GM19099 (cell line): ENCODE results near the gene C10orf88.

Experiments used
- POLR2A ChIP-seq: IDR thresholded peaks from 3 replicates; pipeline ENCODE4 v1.6.1; 2011; ENCODE audit warnings: low read depth; ENCODE audit not compliant: insufficient read length; ENCODE audit errors: extremely low read depth

C10orf88 gene

GRCh38 chr10:122911889-122912484 lies 42.0 kb downstream of the C10orf88 start:
- no peak for TF ChIP-seq POLR2A

DNA sequence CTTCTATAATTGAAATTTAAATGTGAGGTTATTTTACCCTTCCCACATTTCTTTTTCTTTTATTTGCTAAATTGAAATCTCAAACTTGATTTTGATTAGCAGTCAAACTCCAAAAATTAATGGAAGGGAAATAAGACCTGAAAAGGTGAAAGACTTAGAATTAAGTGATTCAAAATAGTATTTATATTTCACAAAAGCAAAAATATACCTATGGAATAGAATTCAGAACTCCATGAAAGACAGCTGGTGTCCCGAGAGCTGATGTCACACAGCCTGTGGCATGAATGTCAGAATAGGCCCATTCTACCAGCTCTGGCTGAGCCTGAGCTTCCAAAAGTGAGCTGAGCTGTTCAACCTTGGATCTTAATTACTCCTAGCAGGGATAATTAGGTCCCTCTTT lies 43.7 kb downstream of the C10orf88 start, which contains the start of gene FAM24A:
Gene FAM24A (plus strand): TSS at position 301 of the 400 bp plus-strand sequence. CDS start 1,025 bp downstream, outside the sequence.
- no peak for TF ChIP-seq POLR2A

DNA sequence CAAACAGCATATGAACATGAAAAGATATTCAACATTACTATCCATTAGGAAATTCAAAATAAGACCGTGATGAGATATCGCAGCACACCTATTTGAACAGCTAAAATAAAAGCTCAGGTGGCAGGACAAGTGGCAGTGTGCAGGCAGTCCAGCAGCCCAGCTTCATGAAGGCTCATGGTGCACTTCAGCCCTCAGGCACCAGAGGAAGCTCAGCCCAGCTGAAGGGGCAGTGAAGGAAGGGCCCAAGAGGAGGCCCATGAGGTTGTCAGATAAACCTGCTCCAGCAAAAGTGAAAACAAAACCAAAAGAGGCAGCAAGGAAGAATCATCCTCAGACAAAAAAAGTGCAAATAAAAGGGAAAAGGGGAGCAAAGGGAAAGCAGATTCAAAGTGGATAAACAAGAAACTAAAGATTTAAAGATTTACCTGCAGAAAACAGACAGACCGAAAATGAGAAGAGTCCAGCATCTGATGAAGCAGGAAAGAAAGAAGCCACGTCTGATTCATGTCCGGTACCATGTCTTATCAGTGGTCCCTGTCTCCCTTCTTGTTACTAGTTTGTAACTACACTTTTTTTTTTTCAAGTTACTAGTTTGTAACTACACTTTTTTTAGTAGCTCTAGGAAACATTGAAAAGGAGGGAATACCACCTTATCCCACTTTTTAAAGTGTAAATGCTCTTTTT lies 59.6 kb downstream of the C10orf88 start:
- no peak for TF ChIP-seq POLR2A

DNA sequence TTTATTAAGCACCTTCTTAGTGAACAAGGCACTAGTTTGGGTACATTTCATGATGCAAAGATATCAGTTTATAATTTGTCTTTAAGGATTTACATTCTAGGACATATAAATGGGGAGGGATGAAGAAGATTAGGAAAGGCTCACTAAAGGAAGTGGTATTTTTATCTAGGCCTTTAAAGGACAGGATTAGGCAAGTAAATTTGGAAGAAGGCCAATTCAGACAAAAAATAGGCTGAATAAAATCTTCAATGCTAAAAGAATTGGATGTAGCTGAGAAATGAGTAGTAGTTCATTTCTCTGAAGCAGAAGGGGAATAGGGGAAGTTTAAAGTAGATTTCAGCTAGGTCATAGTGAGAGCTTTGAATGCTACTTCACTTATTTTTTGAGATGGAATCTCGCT lies 69.9 kb downstream of the C10orf88 start:
- TF ChIP-seq POLR2A, result no peak

- no peak for TF ChIP-seq POLR2A
Observed at GRCh38 chr10:122882766-122883165, 71.3 kb downstream of the C10orf88 start.
